Cortex of kidney (tissue), 1 donor: ENCODE results near the gene UQCC5.

Experiments
- DNase-seq: peaks from one replicate; lab custom pipeline; 2025; lab: John Stamatoyannopoulos, UW

UQCC5 gene

GRCh38 chr3:52504977-52505376 is 31.4 kb upstream of the UQCC5 start:
- DNase-seq = no peak

- no peak for DNase-seq
Measured at GRCh38 chr3:52506266-52506966, 30.0 kb upstream of the UQCC5 start.

GRCh38 chr3:52507359-52507758 is 29.0 kb upstream of the UQCC5 start:
- no peak for DNase-seq

DNA sequence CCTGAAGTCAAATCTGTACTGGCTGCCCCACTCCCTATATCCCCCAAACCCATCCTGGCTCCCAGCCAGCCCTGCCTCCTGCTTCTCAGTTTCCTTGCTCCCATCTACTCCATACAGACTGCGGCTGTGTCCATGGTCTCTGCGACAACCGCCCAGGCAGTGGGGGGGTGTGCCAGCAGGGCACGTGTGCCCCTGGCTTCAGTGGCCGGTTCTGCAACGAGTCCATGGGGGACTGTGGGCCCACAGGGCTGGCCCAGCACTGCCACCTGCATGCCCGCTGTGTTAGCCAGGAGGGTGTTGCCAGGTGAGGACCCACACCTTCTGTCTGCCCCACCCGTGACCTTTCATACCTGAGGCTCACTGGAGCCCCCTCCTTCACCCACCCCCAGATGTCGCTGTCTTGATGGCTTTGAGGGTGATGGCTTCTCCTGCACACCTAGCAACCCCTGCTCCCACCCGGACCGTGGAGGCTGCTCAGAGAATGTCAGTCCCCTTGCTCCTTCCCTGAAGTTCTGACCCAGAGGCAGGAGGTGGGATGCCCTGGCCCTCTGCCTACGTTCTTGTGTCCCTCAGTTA is 26.6 kb upstream of the UQCC5 start:
- no peak for DNase-seq

DNA sequence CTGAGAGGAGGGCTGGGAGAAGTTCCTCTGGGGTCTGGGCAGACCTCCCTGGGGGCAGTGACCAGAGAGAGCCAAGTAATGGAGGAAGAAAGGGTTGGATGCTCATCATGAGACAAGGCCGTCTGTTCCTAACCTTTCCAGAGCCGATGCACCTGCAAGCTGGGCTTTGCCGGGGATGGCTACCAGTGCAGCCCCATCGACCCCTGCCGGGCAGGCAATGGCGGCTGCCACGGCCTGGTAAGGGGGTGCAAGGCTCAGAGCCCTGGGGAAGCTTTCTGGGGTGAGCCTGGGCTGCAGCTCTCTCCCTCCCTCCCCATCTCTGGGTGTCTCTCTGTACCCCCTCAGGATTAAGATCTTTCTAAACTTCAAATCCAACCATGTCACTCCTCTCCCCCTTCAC is 24.9 kb upstream of the UQCC5 start:
- no peak for DNase-seq

DNA sequence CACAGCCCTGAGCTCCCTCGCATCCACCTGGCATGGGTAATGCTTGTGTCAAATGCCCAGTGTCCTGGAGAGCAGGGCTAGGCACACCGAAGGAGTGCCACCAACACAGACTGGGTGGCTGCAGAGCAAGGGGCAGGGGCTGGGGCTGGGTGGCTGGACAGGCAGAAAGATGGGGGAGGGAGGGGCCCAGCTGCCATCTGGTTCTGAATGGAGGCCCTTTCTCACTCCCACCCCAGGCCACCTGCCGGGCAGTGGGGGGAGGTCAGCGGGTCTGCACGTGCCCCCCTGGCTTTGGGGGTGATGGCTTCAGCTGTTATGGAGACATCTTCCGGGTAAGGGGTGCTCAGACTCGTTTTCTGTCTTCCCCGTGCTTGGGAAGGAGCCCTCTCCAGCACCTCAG is 24.3 kb upstream of the UQCC5 start:
- no peak for DNase-seq

- DNase-seq = no peak
Measured at GRCh38 chr3:52512727-52513126, 23.7 kb upstream of the UQCC5 start.

- DNase-seq = no peak
Measured at GRCh38 chr3:52513281-52513680, 23.1 kb upstream of the UQCC5 start.

DNA sequence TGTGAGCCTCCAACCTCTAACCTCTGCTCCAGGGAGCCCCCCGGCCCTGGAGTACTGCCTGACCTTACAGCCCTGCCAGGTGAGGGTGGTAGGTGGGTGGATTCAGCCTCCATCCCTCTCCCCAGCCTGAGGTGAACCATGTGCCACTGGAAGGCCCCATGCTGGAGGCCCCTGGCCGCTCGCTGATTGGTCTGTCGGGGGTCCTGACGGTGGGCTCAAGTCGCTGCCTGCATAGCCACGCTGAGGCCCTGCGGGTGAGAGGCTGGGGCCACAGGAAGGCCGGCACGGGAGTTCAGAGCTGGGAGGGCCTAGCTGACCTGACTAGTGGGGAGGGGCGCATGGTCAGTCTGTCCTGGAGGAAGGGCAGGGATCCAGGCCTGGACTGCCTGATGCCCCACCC is 21.8 kb upstream of the UQCC5 start:
- no peak for DNase-seq

GRCh38 chr3:52515192-52515591 is 21.2 kb upstream of the UQCC5 start:
- no peak for DNase-seq

GRCh38 chr3:52516509-52517195 is 19.8 kb upstream of the UQCC5 start:
- no peak for DNase-seq

DNA sequence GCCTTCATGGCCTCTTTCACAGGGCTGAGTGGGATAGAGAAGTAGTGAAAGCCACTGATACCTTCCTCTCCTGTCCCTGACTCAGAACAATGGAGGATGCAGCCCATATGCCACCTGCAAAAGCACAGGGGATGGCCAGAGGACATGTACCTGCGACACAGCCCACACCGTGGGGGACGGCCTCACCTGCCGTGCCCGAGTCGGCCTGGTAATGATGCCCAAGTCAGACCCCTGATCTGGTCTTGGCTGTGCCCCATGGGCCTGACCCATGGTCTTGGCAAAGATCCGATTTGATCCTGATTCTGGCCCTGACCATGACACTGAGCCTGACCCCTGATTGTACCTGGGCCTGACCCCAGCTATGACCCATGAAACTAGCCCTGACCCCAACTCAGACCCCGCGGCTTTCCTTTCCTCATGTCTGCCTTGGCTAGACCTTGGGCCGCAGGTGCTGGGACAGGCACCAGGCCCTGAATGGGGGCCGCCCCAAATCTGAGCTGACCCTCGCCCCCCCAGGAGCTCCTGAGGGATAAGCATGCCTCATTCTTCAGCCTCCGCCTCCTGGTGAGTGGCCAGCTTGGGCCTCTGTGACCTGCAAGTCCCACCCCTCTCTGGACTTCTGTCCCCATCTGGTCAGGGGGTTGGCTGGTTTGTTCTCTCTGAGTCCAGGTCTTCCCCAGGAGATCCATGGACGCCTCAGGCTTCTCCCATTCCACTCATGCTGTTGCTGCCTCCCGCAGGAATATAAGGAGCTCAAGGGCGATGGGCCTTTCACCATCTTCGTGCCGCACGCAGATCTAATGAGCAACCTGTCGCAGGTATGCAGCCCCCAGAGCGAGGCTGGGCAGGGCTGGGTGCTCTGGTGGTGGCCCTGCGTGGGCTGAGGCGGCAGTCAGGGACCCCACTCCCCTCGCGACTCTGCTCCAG is 18.3 kb upstream of the UQCC5 start:
- no peak for DNase-seq

DNA sequence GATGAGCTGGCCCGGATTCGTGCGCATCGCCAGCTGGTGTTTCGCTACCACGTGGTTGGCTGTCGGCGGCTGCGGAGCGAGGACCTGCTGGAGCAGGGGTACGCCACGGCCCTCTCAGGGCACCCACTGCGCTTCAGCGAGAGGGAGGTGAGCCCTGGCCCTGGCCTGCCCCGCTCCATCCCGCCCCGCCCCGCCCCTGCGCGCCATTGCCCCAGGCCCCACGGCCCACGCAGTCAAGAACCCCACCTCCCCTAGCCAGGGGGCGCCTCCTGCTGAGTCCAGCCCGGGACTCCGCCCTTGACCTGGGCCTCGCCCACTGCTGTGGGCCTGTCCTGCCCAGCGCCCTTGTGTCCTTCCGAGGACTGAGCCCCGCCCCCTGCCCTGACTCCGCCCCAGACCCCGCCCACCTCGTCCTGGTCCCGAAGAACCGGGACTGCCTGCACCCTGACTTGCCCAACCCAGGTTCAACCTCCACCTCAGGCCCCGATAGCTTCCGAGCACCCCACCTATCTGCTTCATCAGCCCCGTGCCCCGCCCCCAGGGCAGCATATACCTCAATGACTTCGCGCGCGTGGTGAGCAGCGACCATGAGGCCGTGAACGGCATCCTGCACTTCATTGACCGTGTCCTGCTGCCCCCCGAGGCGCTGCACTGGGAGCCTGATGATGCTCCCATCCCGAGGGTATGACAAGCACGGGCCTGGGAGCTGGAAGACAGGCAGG is 17.5 kb upstream of the UQCC5 start:
- DNase-seq = no peak

DNA sequence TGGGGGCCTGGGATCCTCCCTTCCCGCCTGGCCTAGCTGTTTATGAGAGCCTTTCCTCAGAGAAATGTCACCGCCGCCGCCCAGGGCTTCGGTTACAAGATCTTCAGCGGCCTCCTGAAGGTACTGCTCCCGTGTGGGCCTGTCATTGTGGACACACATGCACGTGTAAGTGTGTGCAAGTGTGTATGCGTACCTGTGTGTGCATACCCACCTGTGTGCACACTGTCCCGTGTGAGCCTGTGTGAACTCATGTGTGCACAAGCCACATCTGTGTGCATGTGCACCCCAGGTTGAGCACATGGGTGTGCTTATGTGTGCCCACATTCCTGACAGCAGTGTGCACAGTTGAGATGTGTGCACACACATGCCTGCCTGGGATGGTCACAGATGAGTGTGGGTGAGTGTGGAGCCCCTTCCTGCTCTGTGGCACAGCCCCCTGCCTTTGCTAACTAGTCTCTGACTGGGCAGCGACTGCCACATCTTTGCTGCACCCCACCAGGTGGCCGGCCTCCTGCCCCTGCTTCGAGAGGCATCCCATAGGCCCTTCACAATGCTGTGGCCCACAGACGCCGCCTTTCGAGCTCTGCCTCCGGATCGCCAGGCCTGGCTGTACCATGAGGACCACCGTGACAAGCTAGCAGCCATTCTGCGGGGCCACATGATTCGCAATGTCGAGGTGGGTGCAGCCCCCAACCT is 16.8 kb upstream of the UQCC5 start:
- DNase-seq = no peak

- DNase-seq = no peak
Measured at GRCh38 chr3:52520141-52520667, 16.2 kb upstream of the UQCC5 start.

DNA sequence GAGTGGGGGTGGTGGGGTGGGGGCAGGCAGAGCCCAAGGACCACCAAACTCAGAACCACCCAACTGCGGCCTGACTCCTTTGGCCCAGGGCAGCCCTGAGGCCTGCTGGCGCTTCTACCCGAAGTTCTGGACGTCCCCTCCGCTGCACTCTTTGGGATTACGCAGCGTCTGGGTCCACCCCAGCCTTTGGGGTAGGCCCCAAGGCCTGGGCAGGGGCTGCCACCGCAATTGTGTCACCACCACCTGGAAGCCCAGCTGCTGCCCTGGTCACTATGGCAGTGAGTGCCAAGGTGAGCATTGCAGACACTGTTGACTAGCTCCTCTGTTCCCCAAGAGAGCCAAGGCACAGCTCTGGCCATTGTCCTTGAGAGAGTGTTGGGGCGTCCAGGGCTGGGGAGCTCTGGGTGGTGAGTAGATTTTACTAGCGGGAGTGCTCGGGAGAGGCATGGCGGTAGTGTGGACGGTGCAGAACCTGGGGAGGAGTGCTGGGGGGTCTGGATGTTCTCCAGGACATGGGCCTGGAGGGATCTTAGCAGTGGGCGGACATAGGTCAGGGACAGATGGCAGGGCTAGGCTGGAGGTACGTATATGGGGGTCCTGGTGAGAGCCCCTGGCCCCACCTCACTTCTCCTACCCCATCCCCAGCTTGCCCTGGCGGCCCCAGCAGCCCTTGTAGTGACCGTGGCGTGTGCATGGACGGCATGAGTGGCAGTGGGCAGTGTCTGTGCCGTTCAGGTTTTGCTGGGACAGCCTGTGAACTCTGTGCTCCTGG is 15.5 kb upstream of the UQCC5 start:
- no peak for DNase-seq

GRCh38 chr3:52521488-52521824 is 14.9 kb upstream of the UQCC5 start:
- DNase-seq = no peak

- no peak for DNase-seq
Measured at GRCh38 chr3:52521881-52522650, 14.3 kb upstream of the UQCC5 start.

DNA sequence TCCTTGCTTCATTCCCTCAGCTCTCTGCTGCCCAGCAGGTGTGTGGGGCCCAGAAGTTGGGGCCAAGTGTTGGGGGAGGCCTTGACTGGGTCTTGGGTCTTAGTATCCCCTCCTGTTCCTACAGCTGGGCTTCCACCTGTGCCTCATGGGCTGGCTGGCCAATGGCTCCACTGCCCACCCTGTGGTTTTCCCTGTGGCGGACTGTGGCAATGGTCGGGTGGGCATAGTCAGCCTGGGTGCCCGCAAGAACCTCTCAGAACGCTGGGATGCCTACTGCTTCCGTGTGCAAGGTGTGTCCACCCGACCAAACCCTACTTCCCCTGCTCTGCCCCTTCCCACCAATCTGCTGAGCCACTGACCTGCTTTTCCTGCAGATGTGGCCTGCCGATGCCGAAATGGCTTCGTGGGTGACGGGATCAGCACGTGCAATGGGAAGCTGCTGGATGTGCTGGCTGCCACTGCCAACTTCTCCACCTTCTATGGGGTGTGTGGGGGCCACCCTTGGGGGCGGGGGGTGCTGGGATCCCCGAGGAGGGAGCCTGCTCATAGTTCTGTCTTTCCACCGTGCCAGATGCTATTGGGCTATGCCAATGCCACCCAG is 13.7 kb upstream of the UQCC5 start:
- DNase-seq = no peak
